ENCODE results near the gene GALNT12. TPM values are rescaled to one million over a fixed set of nuclear protein-coding genes. Genes with fewer than 3 reads are reported as not detected.

The GALNT12 gene
- total RNA-seq, 1 experiment from 2014 or later = 31.2 TPM

- TF ChIP-seq ZBTB33 (IDR thresholded peaks at IDR 0.05; ENCODE audit: extremely low read depth, insufficient replicate concordance, low read length) (no peak), TCF7L2 (IDR thresholded peaks at IDR 0.05; ENCODE audit: borderline replicate concordance, extremely low read depth, insufficient read depth, insufficient read length) (no peak), RAD21 (IDR thresholded peaks at IDR 0.05; ENCODE audit: low read depth) (no peak)
- Histone ChIP-seq H3K36me3 (ENCODE audit: control insufficient read depth in 1 of 2, insufficient read depth in 2 of 2, low read length in 2 of 2) (peaks cover 3 to 36% of the 10 kb centered on the region in 2 experiments; a peak in 2 of 4 replicates), H3K4me1 (ENCODE audit: control insufficient read depth in 1 of 2, insufficient read depth in 2 of 2, low read length in 2 of 2) (peaks cover 20 to 46% of the 10 kb centered on the region in 2 experiments), H4K20me1 (ENCODE audit: insufficient read depth) (no peaks in the 10 kb centered on the region), H3K9ac (ENCODE audit: low read length) (no peak overlapping the region), H3K79me2 (ENCODE audit: insufficient read depth, low read length) (peaks cover 5% of the 10 kb centered on the region; the same call in 1 of the 2 replicates), H3K4me3 (replicated peaks in 1 of 2; ENCODE audit: low read depth in 1 of 2, low read length in 2 of 2) (no peak overlapping the region), H3K27me3 (ENCODE audit: insufficient read depth, low read length) (no peaks in the 10 kb centered on the region), H3K27ac (ENCODE audit: low read depth, low read length) (no peak overlapping the region), H3K9me2 (ENCODE audit: insufficient read depth) (no peaks in the 10 kb centered on the region), H3K9me3 (ENCODE audit: control insufficient read depth in 1 of 2, insufficient read depth in 1 of 2, low read depth in 1 of 2, low read length in 2 of 2) (no peaks in the 10 kb centered on the region), H3K4me2 (ENCODE audit: low read length) (no peak overlapping the region), H2AFZ (ENCODE audit: low read depth, low read length, poor library complexity, severe bottlenecking) (no peak overlapping the region)
- RAD21 ChIA-PET (ENCODE audit: low non-redundant PET in 1 of 2, low total read pairs in 2 of 2, uncharacterized antibody in 2 of 2, unreplicated experiment in 2 of 2) = no interaction called here
- no TSS peak for BruUV-seq (replicated peaks)
- DNase-seq (ENCODE audit: low read depth, low spot score) = no peak
- CTCF ChIA-PET = interaction anchor here (1.3 kb wide), 1 partner anchor 9 kb away, joined by 3 read pairs; no protein-coding TSS in a partner anchor
- ATAC-seq = no peak
- POLR2A ChIA-PET = no interaction called here
- intact Hi-C loops (cut with micrococcal nuclease) = no loop called here
These were observed 23.8 kb upstream of the GALNT12 start for GRCh38 chr9:98783518-98784226.
